ENCODE measurements around the gene ASB3. TPM values are rescaled to one million over a fixed set of nuclear protein-coding genes. Genes with fewer than 3 reads are reported as not detected.
"Not testable (repeated sequence)": the region's sequence is repeated elsewhere in the genome, so short reads cannot be mapped to it uniquely, and the experiment has no call there.

Gene ASB3, protein sequence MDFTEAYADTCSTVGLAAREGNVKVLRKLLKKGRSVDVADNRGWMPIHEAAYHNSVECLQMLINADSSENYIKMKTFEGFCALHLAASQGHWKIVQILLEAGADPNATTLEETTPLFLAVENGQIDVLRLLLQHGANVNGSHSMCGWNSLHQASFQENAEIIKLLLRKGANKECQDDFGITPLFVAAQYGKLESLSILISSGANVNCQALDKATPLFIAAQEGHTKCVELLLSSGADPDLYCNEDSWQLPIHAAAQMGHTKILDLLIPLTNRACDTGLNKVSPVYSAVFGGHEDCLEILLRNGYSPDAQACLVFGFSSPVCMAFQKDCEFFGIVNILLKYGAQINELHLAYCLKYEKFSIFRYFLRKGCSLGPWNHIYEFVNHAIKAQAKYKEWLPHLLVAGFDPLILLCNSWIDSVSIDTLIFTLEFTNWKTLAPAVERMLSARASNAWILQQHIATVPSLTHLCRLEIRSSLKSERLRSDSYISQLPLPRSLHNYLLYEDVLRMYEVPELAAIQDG
- total RNA-seq, result 10 to 100 TPM in 5 of 9 donors, 1 to 10 TPM in 4; 7.0 to 18.0 (median 11.6) TPM
- polyA plus RNA-seq, result 1 to 10 TPM; 4.2 to 6.7 TPM
- long read RNA-seq, donor 1, transcript ASB3-201 (10 exons, 2,214 nt), result major isoform, 6 of 15 reads
- long read RNA-seq, donor 1, partial matches to known transcripts, result 0 of 15 reads
- long read RNA-seq, donor 1, other reads (novel, unspliced or antisense), result 7 of 15 reads
- long read RNA-seq, donor 2, transcript ASB3-201 (10 exons, 2,214 nt), result major isoform, 68 of 100 reads
- long read RNA-seq, donor 2, transcript ASB3-202 (9 exons, 1,734 nt), result minor isoform, 12 of 100 reads
- long read RNA-seq, donor 2, partial matches to known transcripts, result 7 of 100 reads
- long read RNA-seq, donor 2, other reads (novel, unspliced or antisense), result 13 of 100 reads
- long read RNA-seq, donor 3, partial matches to known transcripts, result 0 of 14 reads
- long read RNA-seq, donor 3, other reads (novel, unspliced or antisense), result 9 of 14 reads

DNA sequence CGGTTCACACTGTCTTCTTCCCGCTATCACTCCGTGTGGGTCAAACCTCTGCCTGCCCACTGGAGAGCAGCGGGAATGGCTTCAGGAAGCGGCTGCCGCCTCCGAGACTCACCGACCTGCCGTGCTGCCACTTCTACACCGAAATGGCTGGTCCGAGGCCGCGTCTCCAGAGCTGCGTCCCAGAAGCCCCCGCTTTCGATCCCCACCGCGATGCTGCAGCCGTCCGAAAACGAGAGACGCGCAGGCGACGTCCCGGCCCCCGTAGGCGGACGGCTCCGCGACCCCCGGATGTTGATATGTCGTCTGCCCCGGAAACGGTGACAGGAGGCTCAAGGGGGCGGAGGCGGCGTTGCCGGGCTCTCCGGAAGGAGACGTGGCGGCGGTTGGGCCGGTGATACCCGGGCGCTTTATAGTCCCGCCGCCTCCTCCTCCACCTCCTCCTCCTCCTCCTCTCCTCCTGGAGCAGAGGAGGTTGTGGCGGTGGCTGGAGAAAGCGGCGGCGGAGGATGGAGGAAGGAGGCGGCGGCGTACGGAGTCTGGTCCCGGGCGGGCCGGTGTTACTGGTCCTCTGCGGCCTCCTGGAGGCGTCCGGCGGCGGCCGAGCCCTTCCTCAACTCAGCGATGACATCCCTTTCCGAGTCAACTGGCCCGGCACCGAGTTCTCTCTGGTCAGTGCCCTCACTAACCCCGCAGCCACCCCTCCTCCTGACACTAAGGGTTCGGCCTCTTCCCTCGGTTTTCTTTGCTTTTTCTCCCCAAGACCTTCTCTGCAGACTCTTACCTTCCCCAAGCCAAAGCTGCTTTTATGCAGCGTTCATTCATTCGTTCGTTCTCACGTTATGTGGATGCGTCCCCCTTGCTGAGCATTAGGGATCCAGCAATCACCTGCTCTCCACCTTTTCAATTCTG is at the start of gene ASB3, which contains the start of gene ERLEC1:
TSS of gene ASB3 (minus strand) at position 249 of the 909 bp plus-strand sequence. CDS start 21,381 bp downstream, outside the sequence.
TSS of gene ERLEC1 (plus strand) at position 340 of the 909 bp plus-strand sequence. CDS start at position 507, 167 bp downstream.
- Histone ChIP-seq H3K36me3 (peaks cover 0 to 8% (median 0%) of the 10 kb centered on the region in 9 donors), H3K27me3 (no peaks in the 10 kb centered on the region), H3K4me3 (peak within 1 kb of the TSS; percentile 54 to 97 (median 92)), H3K27ac (peak within 1 kb of the TSS; percentile 63 to 90 (median 82)), H3K4me1 (peaks cover 0 to 55% (median 28%) of the 10 kb centered on the region in 12 donors), H3K9me3 (no peaks in the 10 kb centered on the region)
- ATAC-seq (peak; percentile 95 to 99 (median 98)), DNase-seq (peak; percentile 92 to 94 (median 93))
- WGBS, 4 donors, result 0 to 1% (median 0%) methylated on average over 30 to 77 of the region's 77 CpGs
- peak in 1 of 2 donors; percentile 68 for TF ChIP-seq POLR2A (IDR thresholded peaks at IDR 0.05)
- TF ChIP-seq, protein P1, sequence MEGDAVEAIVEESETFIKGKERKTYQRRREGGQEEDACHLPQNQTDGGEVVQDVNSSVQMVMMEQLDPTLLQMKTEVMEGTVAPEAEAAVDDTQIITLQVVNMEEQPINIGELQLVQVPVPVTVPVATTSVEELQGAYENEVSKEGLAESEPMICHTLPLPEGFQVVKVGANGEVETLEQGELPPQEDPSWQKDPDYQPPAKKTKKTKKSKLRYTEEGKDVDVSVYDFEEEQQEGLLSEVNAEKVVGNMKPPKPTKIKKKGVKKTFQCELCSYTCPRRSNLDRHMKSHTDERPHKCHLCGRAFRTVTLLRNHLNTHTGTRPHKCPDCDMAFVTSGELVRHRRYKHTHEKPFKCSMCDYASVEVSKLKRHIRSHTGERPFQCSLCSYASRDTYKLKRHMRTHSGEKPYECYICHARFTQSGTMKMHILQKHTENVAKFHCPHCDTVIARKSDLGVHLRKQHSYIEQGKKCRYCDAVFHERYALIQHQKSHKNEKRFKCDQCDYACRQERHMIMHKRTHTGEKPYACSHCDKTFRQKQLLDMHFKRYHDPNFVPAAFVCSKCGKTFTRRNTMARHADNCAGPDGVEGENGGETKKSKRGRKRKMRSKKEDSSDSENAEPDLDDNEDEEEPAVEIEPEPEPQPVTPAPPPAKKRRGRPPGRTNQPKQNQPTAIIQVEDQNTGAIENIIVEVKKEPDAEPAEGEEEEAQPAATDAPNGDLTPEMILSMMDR (IDR thresholded peaks at IDR 0.05), result peak in 2 of 12 donors; percentile 7 to 15
- intact Hi-C loops (cut with DNase I), result no loop called here

DNA sequence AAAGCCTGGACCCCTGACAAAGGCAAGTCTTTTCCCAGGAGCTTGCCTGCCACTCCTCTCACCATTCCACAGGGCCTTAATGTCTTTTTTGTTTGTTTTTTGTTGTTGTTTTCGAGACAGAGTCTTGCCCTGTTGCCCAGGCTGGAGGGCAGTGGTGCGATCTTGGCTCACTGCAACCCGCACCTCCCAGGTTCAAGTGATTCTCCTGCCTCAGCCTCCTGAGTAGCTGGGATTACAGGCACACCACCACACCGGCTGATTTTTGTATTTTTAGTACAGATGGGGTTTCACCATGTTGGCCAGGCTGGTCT is 43.2 kb upstream of the ASB3 start:
- Histone ChIP-seq H3K36me3 (peaks cover 0 to 15% (median 3%) of the 10 kb centered on the region in 9 donors), H3K27ac (peak overlapping the region in 8 of 12 donors; percentile 12 to 68 (median 45)), H3K4me1 (peaks cover 0 to 30% (median 12%) of the 10 kb centered on the region in 12 donors)
- H3K27me3 ChIP-seq; DNase-seq; H3K4me3 ChIP-seq; intact Hi-C loops (cut with DNase I); H3K9me3 ChIP-seq; ATAC-seq: not testable (repeated sequence)
- WGBS, 4 donors, result 84 to 97% (median 89%) methylated on average over 4 of the region's 4 CpGs

DNA sequence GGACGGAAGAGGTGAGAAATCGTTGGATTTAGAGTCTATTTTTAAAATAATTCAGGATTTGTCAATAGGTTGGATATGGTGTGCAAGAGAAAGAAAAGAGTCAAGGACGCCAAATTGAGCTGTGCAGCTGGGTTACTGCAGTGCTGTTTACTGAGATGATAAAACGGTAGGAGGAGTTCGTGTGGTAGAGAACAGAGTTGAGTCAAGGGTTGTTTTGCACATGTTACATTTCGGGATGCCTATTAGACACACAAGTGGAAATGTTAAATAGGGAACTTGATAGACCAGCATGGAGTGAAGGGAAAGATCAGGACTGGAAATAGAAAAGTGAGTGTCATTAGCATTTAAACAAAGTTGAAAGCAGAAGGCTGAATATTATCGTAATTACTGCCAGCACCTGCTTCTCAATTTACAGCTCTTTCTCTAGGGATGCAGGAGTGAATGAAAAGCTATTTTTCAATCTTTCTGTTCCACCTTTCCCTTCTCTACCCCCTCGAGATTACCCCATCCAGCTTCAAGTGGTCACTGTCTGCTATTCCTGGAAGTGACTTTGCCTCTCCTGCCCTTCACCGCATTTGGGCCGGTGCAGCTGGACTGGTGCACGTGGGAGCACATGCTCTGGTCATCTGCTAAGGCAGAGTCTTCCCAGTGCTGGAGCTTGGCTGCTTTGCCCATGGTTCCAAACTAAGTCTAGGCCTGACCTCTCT is 42.7 kb upstream of the ASB3 start:
- peaks cover 0 to 15% (median 3%) of the 10 kb centered on the region in 9 donors for H3K36me3 ChIP-seq
- TF ChIP-seq, protein P1 (IDR thresholded peaks at IDR 0.05), result no peak
- TF ChIP-seq POLR2A (IDR thresholded peaks at IDR 0.05), result no peak
- H3K9me3 ChIP-seq, result peaks cover 0 to 9% (median 0%) of the 10 kb centered on the region in 12 donors
- WGBS, 4 donors, result 63 to 74% (median 71%) methylated on average over 11 of the region's 11 CpGs
- intact Hi-C loops (cut with DNase I), result no loop called here
- H3K4me1 ChIP-seq, result peaks cover 0 to 30% (median 12%) of the 10 kb centered on the region in 12 donors
- no peak overlapping the region for H3K4me3 ChIP-seq
- H3K27me3 ChIP-seq, result no peaks in the 10 kb centered on the region
- ATAC-seq, result peak in 3 of 4 donors; percentile 59 to 82 (median 79)
- peak; percentile 23 to 62 (median 55) for DNase-seq
- peak overlapping the region in 9 of 12 donors; percentile 1 to 68 (median 36) for H3K27ac ChIP-seq
